GM18499 (cell line): Measurements from ENCODE around the gene UPF3B.
"Not testable (repeated sequence)": the region's sequence is repeated elsewhere in the genome, so short reads cannot be mapped to it uniquely, and the experiment has no call there.

ENCODE experiments used
- ATAC-seq: cut with Tn5 transposase; IDR thresholded peaks from one replicate; pipeline ENCODE4 v1.9.1; 2021; ENCODE audit warnings: moderate number of reproducible peaks; ENCODE audit not compliant: insufficient read depth, unreplicated experiment

Gene UPF3B, protein sequence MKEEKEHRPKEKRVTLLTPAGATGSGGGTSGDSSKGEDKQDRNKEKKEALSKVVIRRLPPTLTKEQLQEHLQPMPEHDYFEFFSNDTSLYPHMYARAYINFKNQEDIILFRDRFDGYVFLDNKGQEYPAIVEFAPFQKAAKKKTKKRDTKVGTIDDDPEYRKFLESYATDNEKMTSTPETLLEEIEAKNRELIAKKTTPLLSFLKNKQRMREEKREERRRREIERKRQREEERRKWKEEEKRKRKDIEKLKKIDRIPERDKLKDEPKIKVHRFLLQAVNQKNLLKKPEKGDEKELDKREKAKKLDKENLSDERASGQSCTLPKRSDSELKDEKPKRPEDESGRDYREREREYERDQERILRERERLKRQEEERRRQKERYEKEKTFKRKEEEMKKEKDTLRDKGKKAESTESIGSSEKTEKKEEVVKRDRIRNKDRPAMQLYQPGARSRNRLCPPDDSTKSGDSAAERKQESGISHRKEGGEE

DNA sequence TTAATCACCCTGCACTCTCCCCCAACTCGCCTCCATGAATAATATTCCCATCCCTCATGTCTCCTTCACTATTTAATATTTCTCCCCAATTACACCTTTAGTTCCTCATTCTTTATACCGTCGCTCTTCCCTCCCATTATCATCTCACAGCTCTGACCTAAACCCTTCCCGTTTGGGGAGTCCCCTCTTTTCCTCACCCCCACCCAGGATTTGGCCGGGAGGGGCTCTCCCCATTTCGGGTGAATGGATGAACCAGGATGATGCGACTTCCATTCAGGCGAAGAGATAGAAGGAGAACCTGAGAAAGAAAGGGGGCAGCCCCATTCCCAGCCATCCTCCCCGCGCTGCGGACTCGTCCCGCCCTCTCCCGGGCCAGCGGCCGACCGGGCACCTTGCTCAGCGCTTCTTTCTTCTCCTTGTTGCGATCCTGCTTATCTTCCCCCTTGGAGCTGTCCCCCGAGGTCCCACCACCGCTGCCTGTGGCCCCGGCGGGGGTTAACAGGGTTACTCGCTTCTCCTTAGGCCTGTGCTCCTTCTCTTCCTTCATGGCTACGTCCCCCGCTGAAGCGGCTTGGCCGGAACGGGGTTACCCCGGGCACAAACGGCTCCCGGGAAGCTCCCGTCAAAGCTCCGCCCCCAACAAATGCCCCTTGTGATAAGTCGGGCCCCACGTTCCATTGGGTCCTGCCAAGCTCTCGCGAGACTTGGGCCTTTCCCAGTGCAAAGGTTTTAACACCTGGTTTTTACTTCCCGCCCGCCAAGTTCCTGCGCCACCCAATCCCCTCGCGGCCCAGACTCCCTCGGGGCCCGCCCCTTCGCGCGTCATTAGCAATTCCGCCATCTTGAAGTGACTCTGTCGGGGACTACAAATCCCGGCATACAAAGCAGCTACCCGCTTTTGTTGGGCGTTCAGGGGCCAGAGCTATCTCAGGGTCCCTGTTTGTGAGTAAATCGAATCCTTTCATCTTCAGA is at the start of gene UPF3B:
UPF3B (minus strand) TSS at position 582 of the 972 bp plus-strand sequence; CDS start at position 547, 35 bp downstream.
- ATAC-seq = peak; percentile 95

DNA sequence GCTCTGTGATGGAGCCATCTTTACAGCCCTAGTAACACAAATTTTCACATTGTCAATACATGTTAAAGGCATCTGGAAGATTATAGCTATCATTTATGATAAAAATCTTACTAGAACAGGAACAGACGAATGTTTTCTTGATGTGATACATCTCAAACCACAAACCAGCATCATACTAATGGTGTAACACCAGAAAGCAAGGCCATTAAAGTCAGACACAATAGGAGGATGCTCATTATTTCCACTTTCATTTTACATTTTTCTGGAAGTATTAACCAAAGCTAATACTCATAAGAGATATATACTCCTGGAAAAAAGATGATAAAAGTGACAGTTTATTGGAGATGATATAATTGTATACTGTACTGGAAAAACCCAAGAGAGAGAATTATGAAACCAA is 48.2 kb upstream of the UPF3B start:
- no peak for ATAC-seq

DNA sequence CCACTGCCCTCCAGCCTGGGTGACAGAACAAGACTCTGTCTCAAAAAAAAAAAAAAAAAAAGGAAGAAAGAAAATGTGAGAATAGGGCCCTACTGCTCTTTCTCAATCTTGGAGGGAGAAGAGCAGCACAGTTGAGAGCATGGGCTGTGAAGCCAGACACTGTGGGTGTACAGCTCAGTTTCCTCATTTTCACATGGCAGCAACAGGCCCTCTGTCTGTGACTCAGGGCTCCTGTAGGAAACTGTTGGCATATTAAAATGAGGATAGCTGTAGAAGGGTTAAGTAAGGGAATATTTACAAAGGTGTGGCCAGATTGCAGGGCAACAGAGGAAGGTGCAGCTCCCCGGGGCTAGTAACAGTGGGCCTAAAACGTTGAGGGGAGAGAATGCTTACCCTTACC is 46.4 kb upstream of the UPF3B start:
- no peak for ATAC-seq

DNA sequence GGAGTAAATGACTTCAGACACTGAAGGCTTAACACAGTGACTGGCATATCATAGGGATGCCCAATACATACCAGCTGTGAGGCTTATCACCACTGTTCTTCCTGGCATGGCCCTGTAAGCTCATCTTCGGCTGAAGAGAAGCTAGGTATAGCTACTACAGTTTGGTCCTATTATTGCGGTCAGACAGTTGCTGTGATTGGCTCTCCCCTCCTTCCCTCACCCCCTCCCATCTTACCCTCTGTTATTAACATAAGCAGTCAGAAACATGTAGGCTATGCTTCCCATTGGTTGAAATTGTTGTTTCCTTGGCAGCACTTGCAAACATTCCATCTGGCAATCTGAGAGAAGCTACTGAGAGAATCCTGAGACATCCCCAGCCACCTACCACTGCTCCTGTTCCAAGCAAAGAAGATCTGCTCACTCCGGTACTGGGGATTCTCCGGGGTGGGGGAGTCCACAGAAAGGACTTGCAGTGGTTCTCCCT is 43.1 kb upstream of the UPF3B start, which contains the start of gene AKAP14:
AKAP14 (plus strand) TSS at position 51 of the 484 bp plus-strand sequence. CDS start 7,331 bp downstream, outside the sequence.
- ATAC-seq = no peak

DNA sequence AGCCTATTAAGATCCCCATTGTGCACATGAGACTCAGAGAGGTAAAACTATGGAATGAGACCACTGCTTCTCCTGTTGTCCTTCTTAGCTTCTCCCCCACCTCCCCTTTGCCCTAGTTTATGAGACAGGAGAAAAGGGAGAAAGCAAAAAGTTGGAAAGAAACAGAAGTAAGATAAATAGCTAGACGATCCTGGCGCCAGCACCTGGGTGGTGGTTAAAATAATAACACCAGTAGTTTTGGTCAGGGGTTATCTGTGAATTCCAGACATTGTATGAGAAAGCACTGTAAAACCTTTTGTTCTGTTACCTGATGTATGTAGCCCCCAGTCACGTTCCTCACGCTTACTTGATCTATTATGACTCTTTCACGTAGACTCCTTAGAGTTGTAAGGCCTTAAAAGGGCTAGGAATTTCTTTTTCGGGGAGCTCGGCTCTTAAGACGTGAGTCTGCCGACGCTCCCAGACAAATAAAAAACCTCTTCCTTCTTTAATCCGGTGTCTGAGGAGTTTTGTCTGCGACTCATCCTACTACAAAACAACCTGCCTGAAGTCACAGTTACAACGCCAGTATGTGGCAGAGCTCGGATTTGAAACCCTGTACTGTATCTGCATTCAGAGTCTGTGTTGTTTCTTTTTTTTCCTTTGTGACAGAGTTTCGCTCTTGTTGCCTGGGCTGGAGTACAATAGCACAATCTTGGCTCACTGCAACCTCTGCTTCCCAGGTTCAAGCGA is 39.4 kb upstream of the UPF3B start:
- ATAC-seq = not testable (repeated sequence)

DNA sequence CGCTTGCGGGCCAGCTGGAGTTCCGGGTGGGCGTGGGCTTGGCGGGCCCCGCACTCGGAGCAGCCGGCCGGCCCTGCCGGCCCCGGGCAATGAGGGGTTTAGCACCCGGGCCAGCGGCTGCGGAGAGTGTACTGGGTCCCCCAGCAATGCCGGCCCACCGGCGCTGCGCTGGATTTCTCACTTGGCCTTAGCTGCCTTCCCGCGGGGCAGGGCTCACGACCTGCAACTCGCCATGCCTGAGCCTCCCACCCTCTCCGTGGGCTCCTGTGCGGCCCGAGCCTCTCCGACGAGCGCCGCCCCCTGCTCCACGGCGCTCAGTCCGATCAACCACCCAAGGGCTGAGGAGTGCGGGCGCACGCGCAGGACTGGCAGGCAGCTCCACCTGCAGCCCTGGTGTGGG is 37.9 kb upstream of the UPF3B start:
- ATAC-seq = not testable (repeated sequence)

DNA sequence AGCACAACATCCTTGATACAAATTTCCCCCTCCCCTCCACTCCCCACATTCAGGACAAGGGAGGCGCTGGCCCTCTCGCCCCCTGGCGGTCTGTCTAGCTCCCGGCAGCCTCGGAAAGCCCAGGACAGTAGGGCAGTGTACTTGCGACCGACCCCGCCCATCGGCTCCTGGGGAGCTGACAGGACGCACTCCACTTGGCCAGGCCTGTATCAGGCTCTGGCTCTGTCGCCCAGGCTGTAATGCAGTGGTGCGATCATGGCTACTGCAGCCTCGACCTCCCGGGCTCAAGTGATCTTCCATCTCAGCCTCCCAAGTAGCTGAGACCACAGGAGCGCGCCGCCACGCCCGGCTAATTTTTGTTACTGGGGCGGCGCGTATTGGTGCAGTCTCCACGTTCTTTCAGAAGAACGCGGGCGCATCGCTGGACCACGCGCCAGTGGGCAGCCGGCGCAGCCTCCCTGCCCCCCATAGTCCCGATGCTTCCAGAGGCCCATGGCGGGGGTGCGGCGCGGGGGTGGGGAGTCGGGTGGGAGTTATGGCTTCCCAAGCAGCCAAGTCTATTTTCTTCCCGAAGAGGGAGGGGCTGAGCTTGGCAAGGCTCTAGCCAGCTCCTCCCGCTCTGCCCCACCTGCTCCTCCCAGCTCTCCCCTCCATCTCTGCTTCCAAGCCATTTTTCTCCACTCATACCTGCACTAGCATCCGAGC is 35.1 kb upstream of the UPF3B start:
- ATAC-seq = no peak

DNA sequence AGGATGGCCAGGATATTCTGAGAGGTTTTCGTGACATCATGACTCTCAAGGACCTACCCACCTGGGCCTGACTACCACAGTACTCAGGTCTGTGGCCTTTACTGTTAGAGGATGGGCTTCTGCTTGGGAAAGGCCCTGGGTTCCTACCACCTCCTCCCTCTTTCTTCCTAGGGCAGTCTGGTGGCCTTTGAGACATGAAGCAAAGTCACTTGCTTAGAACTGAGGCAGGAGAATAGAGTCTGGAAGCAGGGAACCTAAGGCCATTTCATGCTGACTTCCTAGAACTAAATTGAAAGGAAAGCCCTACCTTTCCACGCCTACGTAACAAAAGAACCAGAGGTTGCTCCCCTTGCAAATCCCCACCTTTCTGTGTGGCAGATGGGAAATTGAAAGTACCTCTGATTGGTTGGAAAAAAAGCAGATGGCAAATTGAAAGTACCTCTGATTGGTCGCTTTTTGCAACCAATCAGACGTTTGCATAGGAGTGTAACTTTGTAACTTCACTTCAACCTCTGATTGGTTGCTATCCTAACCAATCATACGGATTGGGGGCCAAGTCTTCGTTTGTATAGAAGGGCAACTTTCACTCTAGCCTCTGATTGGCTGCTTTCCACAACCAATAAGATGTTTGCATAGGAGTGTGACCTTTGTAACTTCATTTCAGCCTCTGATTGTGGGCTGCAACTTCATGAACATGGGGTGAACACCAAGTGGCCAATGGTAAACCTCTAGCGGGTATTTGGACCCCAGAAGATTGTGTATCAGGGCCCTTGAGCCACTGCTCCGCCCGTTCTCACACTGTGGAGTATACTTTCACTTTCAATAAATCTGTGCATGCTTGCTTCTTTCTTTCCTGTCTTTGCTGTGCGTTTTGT is 33.0 kb upstream of the UPF3B start:
- ATAC-seq = no peak

DNA sequence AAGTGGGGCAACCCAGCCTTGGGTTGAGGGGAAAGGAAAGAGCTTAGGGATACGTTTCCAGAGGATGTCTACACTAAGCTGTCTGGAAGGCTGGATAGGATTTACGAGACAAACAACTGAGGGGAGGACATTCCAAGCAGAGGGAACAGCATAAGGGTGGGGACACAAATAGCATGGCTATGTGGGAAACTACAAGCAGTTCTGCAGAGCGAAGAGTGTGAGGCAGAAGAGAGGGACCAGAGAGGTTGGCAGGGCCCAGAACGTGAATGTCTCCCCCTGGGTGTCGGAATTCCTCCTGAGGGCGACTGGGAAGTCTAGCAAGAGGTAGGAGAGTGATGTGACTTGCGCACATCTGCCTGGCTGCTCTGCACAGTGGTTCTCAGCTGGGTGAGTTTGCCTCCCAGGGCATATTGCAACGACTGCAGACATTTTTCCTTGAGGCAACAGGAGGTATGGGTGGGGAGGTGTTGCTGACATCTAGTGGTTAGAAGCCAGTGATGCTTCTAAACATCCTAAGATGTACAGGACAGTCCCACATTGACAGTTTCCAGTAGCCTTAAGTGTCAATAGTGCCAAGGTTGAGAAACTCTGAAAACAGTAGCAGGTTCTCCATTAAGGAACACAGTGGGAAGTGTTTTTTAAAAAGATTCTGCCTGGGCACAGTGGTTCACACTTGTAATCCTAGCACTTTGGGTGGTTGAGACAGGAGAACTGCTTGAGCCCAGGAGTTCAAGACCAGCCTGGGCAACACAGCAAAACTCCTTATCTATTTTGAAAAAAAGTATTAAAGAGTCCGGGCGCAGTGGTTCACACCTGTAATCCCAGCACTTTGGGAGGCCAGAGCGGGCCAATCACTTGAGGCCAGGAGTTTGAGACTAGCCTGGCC is 28.0 kb upstream of the UPF3B start:
- no peak for ATAC-seq

DNA sequence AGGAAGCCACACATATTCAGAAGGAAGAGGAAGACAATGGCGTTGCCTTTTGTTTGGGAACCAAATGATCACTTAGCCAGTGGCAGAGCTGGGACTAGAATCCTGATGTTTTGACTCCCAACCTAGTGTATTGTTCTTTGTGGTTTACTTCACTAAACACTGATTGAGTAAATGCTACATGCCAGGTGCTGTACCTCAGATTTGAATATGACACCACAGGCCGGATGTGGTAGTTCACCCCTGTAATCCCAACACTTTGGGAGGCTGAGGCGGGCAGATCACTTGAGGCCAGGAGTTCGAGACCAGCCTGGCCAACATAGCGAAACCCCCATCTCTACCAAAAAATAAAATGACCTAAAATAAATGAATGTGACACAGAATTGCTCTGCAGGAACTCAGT is 27.3 kb upstream of the UPF3B start:
- ATAC-seq = no peak

DNA sequence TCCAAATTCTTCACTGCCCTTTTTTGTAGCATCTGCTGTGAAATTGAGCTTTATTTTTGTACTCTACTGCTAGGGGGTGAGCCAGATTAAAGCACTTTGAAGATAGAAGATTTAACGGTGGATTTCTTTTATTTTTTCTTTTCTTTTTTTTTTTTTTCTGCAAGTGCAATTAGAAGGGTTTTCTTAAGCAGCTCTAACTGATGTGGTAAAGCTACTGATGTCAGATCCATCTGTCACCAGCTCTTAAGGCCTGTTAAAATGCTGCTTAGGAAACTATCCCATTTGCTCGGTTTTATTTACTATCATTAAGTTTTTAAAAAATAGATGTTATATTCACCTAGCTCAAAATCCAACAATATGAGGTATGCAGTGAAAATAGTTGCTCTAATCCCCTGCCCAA is 26.0 kb upstream of the UPF3B start:
- ATAC-seq = no peak

DNA sequence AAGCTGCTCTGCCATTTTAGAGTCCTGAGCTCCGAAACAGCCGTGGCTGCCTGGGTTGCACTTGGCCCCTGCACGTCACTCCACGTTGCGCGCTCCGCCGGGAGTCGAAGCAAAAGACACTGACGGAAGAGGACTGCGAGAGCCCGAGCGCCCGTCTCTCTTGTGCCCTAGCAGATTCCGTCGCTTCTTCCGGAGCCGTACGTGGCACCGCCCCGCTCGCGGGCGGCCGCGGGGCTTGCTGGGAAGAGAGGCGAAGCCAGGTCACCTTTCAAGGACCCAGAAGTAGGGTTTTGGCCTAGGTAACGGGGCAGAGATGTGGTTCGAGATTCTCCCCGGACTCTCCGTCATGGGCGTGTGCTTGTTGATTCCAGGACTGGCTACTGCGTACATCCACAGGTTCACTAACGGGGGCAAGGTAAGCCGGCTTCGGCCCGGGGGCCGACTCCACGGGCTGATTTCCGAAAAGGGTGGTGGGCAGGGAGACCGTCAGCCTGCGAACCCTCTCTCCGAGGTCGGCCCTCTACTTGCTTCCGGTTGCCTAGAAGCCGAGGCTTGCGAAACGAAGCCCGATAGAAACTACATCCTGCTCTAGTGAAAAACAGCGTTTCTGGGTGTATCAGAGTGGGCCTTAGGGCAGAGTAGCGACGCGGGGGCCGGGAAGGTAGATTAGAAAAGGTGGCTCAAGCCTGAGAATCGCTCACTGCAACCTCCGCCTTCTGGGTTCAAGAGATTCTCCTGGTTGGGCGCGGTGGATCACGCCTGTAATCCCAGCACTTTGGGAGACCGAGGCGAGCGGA is 19.0 kb upstream of the UPF3B start, which contains the start of the genes NDUFA1 and RNF113A:
NDUFA1 (plus strand) TSS at position 234 of the 797 bp plus-strand sequence; CDS start at position 314, 80 bp downstream.
RNF113A (minus strand) TSS at position 135 of the 797 bp plus-strand sequence; CDS start at position 15, 120 bp downstream.
- peak; percentile 75 for ATAC-seq

DNA sequence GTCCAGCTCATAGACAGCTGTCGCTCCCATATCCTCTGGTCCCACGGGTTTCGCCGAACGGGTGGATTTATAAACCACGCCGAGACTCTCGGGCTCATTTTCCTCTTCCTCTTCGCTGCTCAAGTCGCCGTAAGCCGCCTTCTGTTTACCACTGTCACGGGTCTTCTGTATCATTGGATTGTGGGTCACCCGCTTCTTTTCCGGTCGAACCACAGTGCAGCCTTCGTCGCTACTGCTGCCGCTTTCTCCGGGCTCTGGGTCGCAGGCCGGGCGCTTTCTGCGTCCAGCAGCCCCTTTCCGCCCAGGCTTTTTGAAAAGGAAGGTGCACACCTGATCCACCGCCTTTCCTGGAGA is 18.5 kb upstream of the UPF3B start:
- ATAC-seq = peak; percentile 11

DNA sequence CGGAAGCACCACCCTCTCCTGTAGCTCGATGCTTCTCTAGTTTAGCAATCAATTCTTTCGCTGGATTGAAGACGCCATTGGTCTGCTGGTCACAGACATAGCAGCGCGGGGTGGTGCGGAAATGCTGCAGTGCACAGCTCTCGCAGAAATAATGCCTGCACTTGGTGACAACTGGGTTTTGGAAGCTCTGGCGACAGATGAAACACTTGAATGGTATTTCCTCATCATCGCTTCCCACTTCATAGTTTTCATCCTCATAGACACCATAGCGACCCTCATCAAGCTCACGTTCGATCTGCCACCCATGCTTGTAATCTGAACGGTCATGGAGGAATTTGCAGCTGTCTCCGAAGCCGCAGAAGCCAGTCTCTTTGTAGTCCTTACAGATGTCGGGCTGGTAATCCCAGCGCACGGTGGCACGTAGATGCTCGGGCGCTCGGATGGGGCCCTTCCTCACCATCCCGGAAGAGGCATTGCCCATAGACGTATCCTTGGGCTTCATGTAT is 17.9 kb upstream of the UPF3B start:
- ATAC-seq = no peak

DNA sequence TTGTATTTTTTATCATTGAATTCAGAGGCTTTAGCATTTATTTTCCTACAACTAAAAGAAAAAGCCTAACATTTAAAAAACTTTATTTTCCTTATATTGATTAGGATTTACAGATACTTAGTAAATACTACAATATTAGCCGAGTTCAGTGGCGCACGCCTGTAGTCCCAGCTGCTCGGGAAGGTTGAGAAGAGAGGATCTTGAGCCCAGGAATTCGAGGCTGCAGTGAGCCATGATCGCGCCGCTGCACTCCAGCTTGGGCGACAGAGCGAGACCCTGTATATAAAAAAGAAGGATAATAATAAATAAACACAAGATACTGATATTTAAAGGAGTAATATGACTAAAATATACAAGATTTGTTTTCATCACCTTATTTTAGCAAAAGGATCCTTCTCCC is 681 bp upstream of the UPF3B start:
- no peak for ATAC-seq

DNA sequence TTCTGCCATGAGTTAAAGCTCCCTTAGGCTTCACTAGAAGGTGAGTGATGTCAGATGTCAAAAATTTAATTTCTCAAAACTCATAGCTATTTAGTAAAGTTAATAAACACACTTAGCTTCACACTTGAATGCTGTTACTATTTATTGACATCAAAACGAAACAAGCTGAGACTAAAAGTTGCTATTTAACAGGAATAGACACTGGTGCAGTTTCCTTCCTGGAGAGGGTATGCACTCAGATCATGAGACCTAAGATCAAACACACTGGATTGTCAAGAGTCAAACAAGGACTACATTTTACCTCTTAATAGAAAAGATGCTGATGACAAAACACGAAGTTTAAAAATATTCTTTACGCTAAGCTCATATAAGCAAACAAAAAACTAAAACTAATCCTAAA is 18.9 kb downstream of the UPF3B start:
- no peak for ATAC-seq
